Breast epithelium (tissue), 3 donors: Measurements from ENCODE around the gene RPS6KA1.

Experiments
- CTCF ChIP-seq, 3 donors: fragments of 450-650 bp; IDR thresholded peaks; one replicate each; pipeline ENCODE4 v1.5.1; 2016 to 2017; ENCODE audit warnings: antibody characterized with exemption in 3 of 3, mild to moderate bottlenecking in 3 of 3, moderate library complexity in 3 of 3
- POLR2A ChIP-seq: fragments of 450-650 bp; IDR thresholded peaks from one replicate; pipeline ENCODE4 v1.6.1; 2016; ENCODE audit warnings: antibody characterized with exemption, mild to moderate bottlenecking, moderate library complexity

GRCh38 chr1:26493267-26493666 is 36.3 kb upstream of the RPS6KA1 start:
- no peak for TF ChIP-seq CTCF (IDR thresholded peaks at IDR 0.05)
- no peak for TF ChIP-seq POLR2A
